GM21528 (cell line): ENCODE measurements around the gene NCOA5.

Source experiments
- ATAC-seq: cut with Tn5 transposase; IDR thresholded peaks from one replicate; pipeline ENCODE4 v1.9.1; 2021; ENCODE audit warnings: mild to moderate bottlenecking, moderate library complexity; ENCODE audit not compliant: unreplicated experiment, low FRiP score

NCOA5 gene

DNA sequence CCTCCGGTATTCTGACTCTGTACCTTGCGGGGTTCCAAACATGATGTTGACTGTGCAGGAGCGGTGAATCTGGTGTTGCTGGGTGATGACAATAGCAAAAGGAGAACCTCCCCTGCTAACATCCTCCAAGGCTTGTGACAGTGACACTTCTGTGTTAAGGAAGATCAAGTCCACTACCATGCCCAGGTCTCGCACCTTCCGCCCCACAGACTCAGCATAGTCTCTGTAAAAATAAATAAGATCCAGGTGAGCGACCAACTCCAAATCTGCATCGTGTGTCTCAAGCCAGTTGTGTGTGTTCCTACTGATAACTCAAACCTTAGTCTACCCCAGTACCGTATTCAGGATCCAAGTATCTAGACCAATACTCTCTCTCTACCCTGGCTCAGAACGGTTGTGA lies 24.8 kb downstream of the NCOA5 start:
- ATAC-seq, result no peak

DNA sequence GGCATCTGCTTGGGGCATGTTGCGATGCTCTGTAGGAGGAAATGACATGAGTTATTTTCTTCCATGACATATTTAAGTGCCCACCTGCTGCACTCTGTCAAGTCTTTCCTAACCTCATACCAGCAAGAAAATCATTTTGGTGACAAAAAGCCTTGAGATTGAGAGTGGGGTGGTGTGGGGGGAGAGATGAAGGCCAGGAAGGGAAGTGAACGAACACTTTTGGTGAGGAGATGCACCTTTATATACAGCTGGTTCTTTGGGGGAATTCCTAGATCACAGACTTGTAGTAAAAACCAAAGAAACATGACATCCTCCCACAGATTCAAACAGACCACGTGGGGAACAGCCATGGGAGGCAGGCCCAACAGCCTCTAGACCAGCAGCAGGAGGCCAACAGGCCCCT lies 26.1 kb downstream of the NCOA5 start:
- ATAC-seq, result no peak

DNA sequence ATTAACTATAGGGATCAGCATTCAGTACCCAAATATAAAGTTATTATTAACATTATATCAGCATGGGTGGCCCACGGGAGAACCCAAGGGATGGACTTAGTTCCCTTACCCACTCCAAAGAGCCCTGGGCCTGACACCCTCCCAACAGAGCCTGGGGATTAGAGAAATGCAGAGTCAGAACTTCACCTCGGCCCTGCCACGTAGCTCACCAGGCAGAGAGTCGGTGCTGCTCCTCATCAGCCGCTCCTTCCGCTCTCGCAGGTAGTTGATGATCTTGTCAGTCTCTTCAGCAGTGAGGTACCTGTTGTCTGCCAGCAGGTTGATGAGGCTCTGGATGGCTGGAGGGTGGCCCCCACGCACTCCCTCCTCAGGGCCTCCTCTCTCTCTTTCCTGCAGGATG lies 26.6 kb downstream of the NCOA5 start:
- no peak for ATAC-seq

DNA sequence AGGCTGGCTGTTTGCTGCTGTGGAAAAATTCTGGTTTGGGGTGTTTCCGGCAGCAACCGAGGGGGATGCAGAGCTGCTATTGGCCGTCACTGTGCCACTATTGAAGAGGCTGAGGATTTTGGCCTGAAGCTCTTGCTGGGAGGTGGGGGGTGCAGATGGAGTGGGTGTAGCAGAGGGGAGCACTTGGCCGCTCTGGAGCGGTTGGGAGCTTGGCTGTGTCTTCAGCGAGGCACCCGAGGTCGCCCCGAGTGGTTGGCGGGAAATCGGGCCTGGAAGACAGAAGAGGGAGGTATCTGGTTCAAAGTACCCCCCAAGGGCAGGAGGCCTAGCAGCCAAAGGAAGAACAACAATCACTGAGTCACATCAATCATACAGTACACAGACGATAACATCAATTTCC lies 27.1 kb downstream of the NCOA5 start:
- no peak for ATAC-seq

DNA sequence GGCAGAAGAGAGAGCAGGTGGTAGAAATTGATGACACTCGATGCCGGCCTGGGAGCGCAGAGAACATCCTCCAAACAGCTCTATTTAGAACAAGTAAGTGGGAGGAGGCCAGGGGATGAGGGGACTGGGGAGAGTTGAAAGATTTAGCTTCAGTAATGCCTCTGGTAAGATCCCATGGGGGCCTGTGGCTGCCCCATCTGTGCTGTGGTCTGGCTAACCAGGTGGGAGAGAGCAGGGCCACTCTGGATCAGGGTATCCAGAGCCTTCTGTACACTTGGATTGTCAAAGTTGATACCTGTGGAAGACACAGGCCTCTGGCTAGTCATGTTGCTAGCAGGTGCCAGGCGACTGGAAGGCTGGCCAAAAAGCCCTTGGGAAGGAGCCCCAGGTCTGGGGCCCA lies 27.6 kb downstream of the NCOA5 start:
- no peak for ATAC-seq

DNA sequence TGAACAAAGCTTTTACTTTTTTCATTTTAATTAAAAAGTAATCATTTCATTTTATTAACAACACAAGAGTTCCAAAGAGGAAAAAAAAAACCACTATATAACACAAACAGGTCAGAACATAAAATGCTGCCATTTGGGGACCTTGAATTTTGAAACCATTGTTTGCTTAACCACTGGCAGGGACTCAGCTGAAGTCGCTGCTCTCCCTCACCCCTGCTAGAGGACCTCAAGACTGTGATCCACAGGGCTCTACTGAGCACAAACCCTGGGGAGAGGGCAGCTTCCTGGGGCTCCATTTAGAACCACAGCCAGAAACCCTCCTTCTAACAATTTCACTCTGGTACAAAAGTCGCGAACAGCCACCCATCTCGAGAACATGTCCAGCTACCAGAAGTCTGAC lies 28.8 kb downstream of the NCOA5 start:
- no peak for ATAC-seq

DNA sequence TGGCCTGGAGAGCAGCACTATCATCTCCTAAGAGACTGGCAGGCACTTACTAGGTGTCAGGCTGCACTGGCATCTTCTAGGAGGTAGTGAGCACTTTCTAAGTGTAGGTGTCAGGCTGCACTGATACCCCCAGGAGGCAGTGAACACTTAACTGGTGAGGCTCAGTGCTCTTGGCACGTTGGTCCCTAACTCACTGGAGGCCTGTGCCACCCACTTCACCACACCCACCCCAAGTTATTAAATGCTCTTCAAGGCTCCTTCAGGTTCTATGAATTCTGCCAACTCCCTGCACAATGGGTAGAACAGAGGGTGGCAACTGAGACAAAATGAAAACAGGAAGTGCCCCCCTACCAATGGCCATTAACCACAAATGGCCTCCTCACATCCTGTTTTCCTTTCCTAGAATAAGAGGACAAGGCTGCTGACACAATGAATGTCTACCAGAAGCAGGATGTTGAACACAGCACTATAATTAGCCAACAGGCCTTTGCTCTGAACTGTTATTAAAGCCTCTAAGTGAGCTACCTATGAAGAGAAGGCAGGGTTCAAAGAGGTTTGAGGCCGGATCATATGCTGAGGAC lies 29.4 kb downstream of the NCOA5 start:
- ATAC-seq, result no peak

DNA sequence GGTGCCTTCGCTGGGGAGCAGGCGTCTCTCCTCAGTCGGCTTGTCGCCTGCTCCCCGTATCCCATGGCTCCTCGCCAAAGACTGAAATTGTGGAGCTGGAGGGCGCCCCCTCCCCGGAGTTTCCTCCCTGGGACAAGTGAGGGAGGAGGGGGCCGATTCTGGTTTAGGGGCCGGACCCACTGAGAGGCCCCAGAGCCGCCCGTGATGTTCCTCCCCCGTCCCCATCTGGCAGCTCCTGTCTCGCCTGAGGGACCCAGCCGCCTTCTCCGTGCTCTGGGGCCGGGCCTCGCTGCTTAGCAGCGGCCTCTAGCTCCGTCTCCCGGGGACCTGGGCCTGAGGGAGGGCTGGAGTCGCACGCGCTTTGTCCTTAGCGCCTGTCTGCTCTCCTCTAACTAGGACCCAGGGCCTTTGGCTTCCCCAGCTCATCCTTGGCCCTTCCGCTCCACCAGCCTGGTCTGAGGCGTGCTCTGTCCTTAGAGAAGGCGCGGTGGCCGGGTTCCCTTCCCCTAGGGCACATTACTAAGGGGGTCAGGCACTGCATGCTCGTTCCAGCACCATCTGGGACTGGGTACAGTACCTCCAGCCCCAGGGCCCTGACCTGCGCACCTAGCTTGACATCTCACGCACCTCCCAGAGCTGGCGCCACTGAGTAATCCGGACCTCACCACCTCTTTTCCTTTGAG lies 31.0 kb downstream of the NCOA5 start:
- no peak for ATAC-seq

DNA sequence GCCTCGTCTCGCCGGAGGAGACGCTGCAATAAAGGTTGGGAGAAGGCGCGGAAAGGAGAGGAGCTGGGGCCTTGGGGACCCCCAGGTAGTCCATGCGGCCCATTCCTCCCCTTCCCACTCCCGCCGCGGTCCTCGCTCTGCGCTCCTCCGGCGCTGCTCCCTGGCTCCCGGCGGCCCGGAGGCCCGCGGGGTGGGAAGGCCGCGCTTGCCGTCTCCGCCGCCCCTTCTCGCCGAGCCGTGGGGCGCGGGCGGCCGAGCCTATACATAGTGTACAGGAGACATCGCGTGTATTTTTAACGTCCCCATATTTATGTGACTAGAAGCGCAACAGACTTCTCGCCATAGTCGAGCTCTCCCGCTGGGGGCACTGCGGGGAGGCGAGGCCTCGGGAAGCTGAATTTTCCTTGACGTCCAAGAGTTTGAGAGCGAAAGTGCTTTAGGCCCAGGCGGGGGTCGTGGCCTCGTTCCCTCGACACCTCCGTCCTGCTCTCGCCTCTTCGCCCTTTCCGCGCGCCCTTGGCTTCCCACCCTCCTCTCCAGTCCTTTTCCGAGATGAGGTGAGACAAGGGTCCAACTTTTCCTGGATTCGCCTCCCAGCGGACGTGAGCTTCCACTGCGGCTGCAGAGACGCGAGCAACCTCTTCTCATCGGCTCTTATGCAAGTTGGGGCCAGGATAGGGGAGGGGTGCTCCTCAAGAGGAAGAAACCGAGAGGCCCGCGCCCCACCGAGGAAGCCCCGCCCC lies 31.7 kb downstream of the NCOA5 start:
- no peak for ATAC-seq

DNA sequence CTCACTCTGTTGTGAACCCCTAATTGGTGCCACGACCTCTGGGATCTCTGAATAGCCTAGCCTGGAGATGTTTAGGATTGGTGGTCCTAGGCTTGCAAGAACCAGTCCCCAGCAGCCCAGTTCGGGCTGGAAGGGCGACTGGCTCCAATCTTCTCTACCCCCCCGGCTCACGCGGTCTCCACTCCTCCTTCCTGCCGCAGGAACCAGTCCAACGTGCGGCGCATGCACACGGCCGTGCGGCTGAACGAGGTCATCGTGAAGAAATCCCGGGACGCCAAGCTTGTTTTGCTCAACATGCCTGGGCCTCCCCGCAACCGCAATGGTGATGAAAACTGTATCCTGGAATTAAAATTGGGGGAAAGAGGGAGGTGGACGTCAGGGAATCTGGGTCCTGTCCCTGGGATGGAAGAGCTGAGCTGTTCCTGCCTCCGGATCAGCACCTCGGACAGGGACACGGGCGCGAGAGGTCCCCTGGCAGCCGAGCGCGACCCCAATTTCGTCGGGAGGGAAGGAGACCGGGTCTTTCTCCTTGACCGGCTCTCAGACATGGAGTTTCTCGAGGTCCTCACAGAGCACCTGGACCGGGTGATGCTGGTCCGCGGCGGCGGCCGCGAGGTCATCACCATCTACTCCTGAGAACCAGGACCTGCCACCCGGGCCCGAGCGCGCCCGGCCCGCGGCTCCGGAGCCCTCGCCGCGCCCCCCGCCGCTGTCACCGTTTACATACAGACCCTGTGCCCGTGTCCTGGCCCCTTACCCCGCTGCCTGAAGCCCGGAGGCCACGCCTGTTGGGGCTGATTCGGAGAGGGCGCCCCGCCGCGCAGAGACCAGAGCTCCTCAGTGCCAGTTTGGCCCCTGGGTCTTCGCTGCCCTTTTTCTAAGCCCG lies 32.5 kb downstream of the NCOA5 start:
- no peak for ATAC-seq

DNA sequence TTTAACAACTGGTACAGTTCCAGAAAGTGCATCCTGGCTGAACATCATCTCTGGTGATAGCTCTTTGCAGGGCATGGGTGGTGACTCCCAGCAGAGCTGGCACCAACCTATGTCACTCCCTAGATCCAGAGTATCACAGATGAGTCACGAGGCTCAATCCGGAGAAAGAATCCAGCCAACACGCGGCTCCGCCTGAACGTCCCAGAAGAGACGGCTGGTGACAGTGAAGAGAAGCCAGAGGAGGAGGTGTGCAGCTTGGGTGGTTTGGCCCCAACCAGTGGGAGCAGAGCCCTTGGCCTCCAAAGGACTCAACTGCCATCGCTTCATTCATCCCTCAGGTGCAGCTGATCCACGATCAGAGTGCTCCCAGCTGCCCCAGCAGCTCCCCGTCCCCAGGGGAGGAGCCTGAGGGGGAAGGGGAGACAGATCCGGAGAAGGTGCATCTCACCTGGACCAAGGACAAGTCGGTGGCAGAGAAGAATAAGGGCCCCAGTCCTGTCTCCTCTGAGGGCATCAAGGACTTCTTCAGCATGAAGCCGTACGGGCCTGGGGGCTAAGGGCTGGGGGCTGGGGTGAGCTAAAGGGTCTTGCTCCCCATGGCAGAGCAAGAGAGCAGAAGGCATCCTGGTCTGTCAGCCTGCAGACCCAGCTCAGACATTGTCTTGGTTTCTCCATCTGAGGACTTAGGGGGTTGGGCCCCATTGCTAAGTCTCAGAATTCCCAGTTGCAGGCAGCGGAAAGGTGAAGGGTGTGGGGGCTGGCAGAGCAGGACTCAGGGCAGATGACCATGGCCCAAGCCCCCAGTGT lies 33.5 kb downstream of the NCOA5 start:
- ATAC-seq, result no peak

DNA sequence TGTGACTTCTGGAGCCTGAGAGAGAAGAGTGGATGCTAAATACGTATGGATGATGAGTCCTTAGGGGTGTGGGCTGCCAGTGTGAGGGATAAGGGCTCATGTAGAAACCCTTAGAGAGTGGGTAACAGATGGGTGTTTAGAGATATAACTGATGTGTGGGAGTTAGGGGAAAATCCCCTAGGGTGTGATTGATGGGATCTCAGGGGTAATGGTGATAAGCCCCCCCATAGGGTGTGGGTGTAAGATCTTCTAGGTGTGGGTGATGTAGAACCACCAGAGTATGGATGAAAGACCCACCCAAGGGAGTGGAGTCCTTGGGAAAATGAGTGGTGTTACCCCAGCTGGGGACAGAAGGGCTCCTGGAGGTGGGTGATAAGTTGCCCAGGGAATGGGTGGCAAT lies 34.5 kb downstream of the NCOA5 start:
- no peak for ATAC-seq

DNA sequence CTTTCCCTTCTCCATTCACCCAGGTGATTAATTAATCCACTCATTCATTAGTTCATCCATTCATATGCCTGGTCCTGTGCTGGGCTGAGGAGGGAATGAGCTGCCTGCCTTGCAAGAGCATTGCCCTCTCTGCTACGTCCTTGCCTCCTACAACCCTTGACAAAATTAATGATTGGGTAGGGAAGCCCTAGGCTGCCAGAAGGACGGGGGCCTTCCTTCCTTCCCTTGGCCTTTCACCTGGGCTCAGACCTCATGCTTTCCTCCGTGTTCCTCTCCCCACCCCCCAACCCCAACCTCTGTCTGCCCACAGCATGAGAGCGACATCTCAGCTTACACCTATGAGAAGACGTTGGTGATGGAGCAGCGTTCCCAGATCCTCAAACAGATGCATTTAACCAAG lies 35.2 kb downstream of the NCOA5 start:
- no peak for ATAC-seq

DNA sequence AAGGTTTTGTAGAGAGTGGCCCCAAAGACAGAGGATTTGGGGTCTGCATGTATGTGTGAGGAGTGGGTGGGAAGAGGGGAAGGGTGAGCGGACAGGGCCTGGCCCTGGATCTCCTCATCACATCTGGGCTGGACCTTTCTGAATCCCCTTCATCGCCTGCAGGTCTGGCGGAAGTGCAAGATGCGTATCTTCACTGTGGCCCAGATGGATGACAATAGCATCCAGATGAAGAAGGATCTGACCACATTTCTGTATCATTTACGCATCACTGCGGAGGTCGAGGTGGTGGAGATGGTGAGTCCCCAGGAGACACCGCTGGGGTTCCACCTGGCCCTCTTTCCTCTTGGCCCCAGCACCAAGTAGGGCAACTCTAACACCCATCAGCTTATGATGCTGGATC lies 36.3 kb downstream of the NCOA5 start:
- no peak for ATAC-seq

DNA sequence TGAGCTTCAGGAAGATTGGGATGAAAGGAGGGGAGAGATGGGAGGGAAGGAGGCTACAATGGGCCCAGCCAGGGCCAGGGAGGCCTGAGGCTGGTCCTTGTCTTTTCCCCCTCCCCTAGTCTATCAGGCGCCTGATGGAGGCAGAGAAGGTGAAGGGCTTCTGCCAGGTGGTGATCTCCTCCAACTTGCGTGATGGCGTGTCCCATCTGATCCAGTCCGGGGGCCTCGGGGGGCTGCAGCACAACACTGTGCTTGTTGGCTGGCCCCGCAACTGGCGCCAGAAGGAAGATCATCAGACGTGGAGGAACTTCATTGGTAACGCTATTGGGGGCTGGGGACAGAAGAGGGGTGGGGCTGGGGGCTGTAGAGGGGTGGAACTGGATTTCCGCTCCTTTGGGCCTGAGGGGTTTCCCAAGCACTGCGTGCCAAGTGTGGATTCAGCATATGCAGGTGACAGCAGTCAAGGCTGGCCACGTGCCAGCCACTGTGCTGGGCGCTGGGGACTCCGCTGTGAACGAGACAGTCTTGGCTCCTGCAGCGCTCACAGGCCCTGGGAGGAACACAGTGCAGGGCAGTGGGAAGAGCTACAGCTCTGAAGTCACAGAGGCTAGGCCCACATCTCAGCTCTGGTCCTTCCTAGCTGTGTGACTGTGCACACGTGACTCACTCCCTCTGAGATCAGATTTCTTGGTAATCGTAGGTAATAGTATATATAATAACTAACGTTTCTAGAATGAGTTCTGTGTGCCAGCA lies 38.0 kb downstream of the NCOA5 start:
- ATAC-seq, result no peak

DNA sequence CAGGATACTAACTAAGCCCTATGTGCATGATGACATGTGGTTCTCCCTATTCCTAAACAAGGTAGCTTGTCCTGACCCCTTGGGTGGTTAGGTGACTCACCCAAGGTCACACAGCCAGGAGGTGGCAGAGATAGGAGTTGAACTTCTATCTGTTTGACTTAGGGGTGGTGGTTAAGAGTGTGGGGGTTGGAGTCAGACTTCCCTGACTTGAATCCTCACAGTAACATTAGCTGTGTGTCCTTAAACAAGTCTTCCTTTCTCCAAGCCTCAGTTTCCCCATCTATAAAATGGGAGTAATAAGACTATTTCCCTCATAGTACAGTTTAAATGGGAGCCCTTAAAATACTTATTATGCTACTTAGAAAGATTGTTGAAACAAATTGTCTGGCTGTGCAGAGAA lies 38.9 kb downstream of the NCOA5 start:
- no peak for ATAC-seq

DNA sequence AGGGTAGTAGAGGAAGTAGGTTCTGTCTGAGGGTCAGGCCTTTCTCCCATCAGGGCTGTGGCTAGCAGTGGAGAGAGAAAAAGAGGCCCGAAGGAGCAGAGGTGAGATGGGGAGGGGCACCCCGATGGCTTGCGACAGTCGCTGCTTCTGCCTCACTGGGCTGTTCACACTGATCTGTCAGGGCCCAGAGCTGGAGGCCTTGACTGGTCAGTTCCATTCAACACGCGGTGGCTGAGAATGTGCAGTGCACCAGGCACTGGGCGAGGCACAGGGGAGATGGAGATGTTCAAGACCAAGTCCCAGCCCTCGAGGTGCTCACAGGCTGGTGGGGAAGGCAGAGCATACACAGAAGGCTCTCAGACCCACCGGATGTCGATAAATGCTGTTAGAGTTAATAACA lies 39.3 kb downstream of the NCOA5 start:
- ATAC-seq, result no peak

DNA sequence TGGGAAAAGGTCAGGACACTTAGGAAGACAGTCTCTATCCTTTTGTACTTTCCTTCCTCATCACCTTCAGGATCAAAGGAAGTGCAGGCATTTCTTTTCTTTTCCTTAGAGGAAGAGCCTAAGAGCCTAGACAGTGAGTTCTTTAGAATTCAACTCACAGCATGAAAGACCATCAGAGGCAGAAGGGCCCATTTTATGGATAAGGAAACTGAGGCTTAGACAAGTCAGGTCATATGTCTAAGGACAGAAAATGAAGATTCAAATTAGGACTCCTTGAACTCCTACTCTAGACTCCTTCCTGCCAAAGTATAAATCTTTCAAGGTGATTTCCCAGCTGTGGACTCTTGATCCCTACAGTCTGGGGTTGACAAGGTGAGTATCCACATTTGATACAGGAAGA lies 39.9 kb downstream of the NCOA5 start:
- no peak for ATAC-seq

DNA sequence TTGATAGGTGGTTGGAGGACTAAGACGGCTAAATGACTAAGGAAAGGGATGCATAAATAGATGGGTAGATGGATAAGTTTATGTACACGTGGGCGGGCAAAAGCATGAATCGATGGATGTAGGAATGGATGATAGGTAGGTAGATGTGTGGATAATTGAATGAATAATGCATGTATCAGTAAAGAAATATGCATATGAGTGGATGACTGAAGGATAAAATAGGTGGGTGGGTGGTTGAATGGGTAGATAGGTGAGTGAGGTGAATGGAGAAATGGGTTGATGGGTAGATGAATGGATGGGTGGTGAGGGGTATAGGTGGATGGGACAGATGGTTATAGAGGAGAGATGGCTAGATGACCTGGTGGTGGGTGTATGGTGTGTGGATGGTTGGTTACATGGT lies 40.6 kb downstream of the NCOA5 start:
- ATAC-seq, result no peak

DNA sequence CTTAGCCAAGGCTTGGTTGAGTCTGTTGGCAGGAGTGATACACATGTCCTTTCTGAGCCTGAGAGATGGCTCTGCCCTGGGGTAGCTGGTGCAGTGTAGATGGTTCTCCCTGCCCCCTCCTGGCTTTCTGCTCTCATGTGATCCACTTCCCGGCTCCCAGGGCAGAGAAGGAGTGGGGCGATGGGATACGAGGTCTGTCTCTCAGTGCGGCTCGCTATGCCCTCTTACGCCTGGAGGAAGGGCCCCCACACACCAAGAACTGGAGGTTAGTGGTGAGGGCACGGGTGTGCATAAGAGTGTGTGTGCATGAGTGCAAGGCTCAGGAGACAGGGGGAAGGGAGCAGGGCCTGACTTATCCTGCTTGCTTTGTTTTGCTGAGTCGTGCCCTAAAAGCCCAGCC lies 41.9 kb downstream of the NCOA5 start:
- no peak for ATAC-seq
